Metanephros (tissue), 1 donor: ENCODE results near the gene KRTDAP. TPM values are rescaled to one million over a fixed set of nuclear protein-coding genes. Genes with fewer than 3 reads are reported as not detected.

ENCODE experiments used
- total RNA-seq: library from RNA; depleted of rRNA; stranded (reverse); fragments of >200 nt; gene quantifications from one replicate; pipeline ENCODE4 v1.2.3, GENCODE V29; 2014

KRTDAP gene, protein sequence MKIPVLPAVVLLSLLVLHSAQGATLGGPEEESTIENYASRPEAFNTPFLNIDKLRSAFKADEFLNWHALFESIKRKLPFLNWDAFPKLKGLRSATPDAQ
- total RNA-seq = not detected

DNA sequence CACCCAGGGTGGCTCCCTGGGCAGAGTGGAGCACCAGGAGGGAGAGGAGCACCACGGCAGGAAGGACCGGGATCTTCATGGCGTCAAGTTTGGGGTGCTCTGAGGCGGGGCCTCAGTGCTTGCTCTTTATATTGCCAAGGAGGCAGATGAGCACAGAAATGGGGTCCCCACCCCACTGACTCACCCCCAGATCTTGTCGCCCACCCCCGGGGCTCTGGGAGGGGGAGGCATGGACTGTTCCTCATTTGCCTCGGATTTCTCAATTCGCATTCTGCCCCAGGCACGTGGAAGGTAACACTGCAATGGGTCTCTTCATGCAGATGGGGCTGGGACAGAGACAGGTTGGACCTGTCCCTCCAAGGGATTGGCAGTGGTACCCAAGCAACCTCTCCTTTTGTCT is at the start of gene KRTDAP:
KRTDAP (minus strand) TSS at position 101 of the 400 bp plus-strand sequence; CDS start at position 79, 22 bp downstream.

DNA sequence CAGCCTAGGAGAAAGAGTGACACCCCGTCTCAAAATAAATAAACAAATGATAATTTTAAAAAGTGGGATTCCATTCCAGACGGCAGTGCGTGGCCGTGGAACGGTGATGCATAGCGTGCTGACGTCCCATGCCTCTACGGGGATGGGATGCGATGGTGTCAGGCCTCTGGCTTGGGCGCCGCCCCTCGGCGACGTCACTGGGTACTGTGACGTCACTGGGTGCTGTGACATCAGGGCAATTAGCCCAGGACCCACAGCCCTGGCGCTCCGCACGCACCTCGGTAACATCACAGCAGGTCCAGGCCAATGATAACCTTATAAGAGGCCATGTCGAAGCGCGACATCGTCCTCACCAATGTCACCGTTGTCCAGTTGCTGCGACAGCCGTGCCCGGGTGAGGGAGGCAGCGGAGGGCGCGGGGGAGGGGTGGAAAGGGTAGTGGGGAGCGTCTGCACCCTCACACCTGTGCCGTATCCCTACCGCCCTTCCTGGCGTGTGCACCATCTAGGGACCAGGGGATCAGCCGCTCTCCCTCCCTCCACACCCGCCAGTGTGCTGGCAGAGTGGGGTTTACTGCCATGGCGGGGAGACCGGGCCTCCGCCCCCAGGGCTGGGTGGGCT is 43.0 kb upstream of the KRTDAP start, which contains the start of gene GAPDHS:
GAPDHS (plus strand) TSS at position 256 of the 621 bp plus-strand sequence; CDS start at position 328, 72 bp downstream.

DNA sequence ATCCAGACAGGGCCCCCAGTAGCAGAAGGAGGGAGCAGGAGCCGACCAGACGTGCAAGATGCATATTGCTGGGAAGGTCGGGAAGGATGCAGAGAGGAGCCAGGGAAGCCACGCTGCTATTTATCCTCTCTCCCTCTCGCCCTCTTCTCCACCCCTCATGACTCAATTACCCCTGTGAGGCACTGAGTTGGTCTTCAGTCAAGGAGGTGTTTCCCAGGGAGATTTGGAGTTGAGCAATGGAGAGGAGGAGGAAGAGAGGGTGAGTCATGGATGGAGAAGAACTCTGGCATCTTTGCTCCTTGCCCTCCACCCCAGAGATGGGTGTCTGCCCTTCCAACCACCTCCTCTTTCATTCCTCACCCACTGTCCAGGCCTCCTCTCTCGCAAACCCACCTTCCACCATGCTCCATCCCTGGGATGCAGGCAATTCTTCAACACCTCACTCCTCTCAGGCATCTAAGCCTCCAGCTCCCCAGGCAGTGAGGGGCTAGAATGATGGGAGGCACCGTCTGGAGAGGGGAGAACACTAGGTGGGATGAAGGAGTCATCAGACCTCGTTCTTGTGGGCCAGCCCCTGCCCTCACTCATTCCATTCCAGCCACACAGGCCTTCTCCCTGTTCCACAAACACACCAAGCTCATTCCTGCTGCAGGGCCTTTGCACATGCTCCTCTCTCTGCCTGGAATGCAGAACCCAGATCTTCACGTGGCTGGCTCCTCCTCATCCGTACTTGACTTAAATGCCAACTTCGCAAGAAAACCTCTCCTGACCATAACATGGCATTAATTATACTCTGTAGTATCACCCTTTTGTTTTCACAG is 38.2 kb upstream of the KRTDAP start, which contains the start of gene SBSN:
SBSN (minus strand) TSS at position 94 of the 821 bp plus-strand sequence; CDS start at position 64, 30 bp downstream.

DNA sequence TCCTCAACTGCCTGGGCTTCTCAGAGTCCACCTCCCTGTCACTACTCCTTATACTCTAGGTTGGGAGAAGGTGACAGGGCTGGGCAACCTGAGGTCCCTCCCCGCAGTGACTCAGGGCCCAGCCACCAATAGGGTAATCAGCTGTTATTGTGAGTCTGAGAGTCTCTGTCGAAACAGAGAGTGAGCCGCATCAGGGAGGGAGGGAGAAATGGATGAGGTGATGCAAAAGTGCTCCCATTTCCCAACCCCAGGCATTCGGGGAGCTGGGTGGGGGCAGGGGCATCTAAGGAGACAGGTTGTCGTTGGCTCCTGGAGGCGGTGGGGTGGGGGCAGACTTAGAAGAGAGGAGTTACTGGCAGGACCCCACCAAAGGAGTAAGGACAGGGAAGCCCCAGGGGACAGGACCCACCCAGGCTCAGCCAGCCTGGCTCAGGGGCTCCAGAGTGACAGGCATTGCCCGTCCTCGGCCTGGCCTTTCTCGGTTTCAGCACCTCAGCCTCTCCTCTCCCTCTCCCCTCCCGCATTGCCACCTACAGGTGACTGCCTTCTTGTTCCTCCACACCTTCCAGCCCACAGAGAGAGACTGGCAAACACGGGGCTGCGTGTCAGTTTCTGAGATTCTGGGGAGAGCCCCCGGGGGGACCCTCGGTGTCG is 23.5 kb upstream of the KRTDAP start, which contains the start of gene DMKN:
DMKN (minus strand) TSS at position 22 of the 654 bp plus-strand sequence. CDS start 174 bp downstream, outside the sequence.

DNA sequence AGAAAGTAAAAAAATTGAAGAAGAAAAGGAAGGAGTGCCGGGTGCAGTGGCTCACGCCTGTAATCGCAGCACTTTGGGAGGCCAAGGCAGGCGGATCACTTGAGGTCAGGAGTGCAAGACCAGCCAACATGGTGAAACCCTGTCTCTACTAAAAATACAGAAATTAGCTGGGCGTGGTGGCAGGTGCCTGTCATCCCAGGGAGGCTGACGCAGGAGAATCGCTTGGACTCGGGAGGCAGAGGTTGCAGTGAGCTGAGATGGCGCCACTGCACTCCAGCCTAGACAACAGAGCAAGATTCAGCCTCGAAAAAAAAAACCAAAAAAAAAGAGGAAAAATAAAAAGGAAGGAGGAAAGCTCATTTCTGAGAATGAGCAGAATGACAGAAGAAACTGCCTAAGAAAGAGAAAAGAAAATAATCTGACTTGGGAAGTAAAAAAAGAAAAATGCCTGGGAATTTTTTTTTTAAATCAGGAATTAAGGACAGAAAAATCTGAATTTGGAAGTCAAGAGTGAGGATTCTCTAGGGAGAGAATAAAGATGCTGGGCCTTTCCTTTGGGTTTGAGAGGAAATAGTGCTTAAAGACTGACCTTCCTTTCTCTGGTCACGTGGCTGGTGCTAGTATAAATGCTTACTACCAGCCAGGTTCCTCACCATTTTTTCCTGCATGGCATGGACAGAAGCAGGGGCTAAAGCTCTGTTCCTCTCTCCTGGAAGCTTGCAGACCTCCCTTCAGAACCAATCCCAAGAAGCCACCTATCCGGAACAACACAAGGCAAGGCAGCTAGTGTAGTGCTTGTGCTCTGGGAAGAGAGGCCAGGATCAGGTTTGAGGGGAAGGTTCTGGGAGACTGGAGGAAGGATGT is 42.4 kb downstream of the KRTDAP start, which contains the start of gene FFAR2:
FFAR2 (plus strand) TSS at position 652 of the 864 bp plus-strand sequence. CDS start 1,458 bp downstream, outside the sequence.

Other genes starting within 250 kb of the KRTDAP start
- 59.6 TPM for gene LSR, start 241.5 kb downstream of the KRTDAP start, total RNA-seq
- gene USF2, start 221.5 kb downstream of the KRTDAP start, total RNA-seq = 75.1 TPM
- gene HAMP, start 207.9 kb downstream of the KRTDAP start, total RNA-seq = not detected
- gene MAG, start 198.3 kb downstream of the KRTDAP start, total RNA-seq = 9.2 TPM
- gene CD22, start 161.3 kb downstream of the KRTDAP start, total RNA-seq = 6.7 TPM
- gene FFAR1, start 142.6 kb downstream of the KRTDAP start, total RNA-seq = 0.23 TPM
- gene FFAR3, start 132.0 kb downstream of the KRTDAP start, total RNA-seq = 0.76 TPM
- gene GPR42, start 119.4 kb downstream of the KRTDAP start, total RNA-seq = not detected
- 1.5 TPM for gene FFAR2, start 42.2 kb downstream of the KRTDAP start, total RNA-seq
- gene DMKN, start 23.2 kb upstream of the KRTDAP start, total RNA-seq = 47.1 TPM
- not detected for gene SBSN, start 37.8 kb upstream of the KRTDAP start, total RNA-seq
- not detected for gene GAPDHS, start 43.0 kb upstream of the KRTDAP start, total RNA-seq
- gene TMEM147, start 55.2 kb upstream of the KRTDAP start, total RNA-seq = 74.1 TPM
- gene ATP4A, start 73.2 kb upstream of the KRTDAP start, total RNA-seq = 0.41 TPM
- not detected for gene PMIS2, start 95.7 kb upstream of the KRTDAP start, total RNA-seq
- 14.3 TPM for gene HAUS5, start 122.3 kb upstream of the KRTDAP start, total RNA-seq
- 40.6 TPM for gene RBM42, start 138.6 kb upstream of the KRTDAP start, total RNA-seq
- 0.47 TPM for gene ETV2, start 151.3 kb upstream of the KRTDAP start, total RNA-seq
- 303 TPM for gene COX6B1, start 157.9 kb upstream of the KRTDAP start, total RNA-seq
- gene UPK1A, start 176.1 kb upstream of the KRTDAP start, total RNA-seq = 20.4 TPM
- not detected for gene ZBTB32, start 214.1 kb upstream of the KRTDAP start, total RNA-seq
- 28.0 TPM for gene KMT2B, start 227.5 kb upstream of the KRTDAP start, total RNA-seq